GM12874 (cell line): ENCODE data around the gene TDRD1.

Source experiments
- TF ChIP-seq, protein P1 (sequence below): IDR thresholded peaks from 2 replicates; pipeline ENCODE4 v1.5.1; 2011; ENCODE audit warnings: low read depth, mild to moderate bottlenecking, control low read depth, low read length, moderate library complexity; ENCODE audit not compliant: insufficient read depth

TDRD1 gene

DNA sequence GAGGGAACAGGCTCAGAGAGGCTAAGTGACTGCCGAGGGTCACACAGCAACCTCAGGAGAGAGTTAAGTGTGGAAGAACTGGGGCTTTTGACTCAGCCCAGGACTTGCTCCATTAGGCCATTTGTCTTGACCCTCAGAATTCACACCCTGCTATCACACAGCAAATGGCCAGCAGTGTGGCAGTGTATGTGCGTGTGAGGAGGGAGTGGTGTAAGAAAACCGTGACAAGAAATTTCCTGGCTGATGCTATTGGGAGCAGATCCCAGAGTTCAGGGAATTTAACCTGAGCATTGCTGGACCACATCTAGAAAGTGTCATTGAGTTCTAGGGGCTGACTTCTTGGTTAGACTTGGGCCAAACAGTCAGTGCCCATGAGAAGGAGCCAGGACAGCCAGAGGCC is 78.3 kb downstream of the TDRD1 start:
- TF ChIP-seq, protein P1, sequence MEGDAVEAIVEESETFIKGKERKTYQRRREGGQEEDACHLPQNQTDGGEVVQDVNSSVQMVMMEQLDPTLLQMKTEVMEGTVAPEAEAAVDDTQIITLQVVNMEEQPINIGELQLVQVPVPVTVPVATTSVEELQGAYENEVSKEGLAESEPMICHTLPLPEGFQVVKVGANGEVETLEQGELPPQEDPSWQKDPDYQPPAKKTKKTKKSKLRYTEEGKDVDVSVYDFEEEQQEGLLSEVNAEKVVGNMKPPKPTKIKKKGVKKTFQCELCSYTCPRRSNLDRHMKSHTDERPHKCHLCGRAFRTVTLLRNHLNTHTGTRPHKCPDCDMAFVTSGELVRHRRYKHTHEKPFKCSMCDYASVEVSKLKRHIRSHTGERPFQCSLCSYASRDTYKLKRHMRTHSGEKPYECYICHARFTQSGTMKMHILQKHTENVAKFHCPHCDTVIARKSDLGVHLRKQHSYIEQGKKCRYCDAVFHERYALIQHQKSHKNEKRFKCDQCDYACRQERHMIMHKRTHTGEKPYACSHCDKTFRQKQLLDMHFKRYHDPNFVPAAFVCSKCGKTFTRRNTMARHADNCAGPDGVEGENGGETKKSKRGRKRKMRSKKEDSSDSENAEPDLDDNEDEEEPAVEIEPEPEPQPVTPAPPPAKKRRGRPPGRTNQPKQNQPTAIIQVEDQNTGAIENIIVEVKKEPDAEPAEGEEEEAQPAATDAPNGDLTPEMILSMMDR, result no peak

GRCh38 chr10:114258274-114258840 is 79.2 kb downstream of the TDRD1 start:
- TF ChIP-seq, protein P1, result no peak

DNA sequence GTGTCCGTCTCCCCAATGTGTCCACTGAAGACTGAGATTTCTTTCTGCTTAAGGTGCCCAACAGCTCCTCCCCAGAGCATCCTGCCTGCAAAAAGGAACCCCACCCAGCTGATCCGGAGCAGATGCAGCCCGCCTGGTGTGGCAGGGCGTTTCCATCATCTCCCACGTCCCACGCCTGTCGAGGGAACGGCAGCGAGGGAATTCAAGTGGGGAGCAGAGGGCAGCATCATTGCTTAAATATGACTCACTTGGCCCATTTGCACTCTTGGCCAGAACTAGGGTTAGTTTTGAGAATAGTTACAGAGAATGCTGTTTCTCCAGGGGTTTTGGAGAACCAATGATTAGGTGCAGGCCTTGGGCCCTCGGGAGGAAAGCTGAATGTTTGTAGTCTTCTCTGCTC is 80.7 kb downstream of the TDRD1 start:
- TF ChIP-seq, protein P1, result no peak

DNA sequence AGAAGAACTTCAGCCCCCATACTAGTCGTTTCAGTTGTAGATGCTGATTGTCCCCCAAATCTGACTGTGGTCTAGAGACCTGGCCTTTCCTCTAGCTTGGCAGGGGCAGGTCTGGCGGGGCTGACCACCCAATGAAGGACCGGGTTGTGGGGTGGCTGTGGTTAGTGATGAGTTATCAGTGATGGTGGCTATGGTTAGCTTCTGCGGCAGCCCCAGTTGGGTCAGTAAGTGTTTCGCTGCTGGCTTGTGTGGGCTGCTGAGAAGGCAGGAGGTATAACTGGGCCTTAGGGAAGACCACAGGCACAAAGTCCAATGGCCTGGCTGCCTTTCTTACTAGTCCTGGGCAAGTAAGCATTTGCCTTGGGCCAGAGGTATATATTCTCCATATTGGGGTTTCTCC is 81.2 kb downstream of the TDRD1 start:
- TF ChIP-seq, protein P1, result no peak

DNA sequence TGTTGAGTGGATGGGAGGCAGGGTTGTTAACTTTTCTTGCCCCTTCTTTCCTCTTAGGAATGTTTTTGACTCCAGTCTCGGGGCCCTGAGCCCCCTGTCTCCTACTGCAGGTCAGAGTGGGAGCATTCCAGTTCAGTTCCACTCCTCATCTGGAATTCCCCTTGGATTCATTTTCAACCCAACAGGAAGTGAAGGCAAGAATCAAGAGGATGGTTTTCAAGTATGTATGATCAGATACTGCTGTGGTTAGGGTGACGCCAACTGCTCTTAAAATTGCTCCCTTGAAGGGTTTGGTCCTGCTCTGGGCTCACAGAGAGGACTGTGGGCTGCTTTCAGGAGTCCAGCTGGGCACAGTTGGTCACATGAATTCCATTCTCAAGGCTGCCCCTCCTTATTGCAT is 81.9 kb downstream of the TDRD1 start:
- TF ChIP-seq, protein P1, result no peak

DNA sequence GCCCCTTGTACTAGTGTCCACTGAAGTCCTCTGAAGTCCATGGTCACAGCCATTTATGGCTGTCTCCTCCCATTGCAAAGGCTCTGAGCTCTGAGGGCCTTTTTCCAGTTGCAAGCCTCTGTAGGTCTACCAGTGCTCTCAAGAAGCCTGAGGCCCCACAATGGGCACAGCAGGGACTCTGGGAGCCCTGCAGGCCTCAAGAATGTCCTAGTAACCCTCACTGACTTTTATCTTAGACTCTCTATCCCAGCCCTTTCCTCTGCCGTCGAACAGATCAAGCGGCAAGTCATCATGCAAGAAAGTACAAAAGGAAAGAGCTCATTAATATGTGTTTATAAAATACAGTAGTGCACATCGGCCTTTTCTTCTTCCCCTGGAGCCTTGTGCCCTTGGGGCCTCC is 83.3 kb downstream of the TDRD1 start:
- TF ChIP-seq, protein P1, result no peak

DNA sequence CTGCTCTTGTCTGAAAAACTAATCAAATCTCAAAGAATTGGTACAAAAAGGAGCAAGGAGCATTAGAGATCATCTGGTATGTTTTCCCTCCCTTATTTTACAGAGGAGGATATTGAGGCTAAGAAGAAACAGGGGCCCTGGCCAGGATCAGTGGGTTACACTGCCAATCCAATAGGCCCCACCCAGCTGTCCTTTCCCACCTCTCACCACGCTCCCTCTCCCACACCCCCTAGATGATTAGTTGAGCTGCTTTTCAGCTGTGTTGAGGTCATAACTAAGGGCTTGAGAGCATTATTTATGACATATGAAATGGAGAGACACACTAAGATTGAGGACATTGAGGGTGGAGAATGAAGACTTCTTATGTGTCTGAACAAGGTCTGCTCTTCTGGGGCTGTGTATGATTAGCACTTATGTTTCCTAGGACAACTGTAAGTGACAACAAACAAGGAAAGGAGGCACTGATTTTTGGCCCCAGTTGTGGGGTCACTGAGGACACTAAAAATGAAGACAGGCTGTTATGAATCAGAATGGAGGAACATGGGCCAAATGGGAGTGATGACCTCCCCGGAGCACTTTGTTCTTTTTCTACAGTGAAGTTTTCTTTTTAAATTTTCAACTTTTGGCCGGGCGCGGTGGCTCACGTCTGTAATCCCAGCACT is 86.4 kb downstream of the TDRD1 start:
- TF ChIP-seq, protein P1, result no peak
